H1 (cell line): ENCODE results near the gene ADPRHL1. TPM values are rescaled to one million over a fixed set of nuclear protein-coding genes. Genes with fewer than 3 reads are reported as not detected.

Source experiments
- CTCF ChIA-PET: fragments of 300-600 bp; sonication (Branson Sonifier 250); formaldehyde crosslinking; loops from one replicate; lab custom pipeline; 2021; ENCODE audit not compliant: partially characterized antibody; lab: Charles Lee
- POLR2A ChIA-PET: fragments of 300-600 bp; sonication (Branson Sonifier 250); formaldehyde crosslinking; loops from one replicate; lab custom pipeline; 2021; ENCODE audit warnings: inconsistent platforms; ENCODE audit not compliant: partially characterized antibody; lab: Charles Lee
- DNase-seq, 2 experiments: peaks; one replicate each; pipeline versions ENCODE4 v3.0.0 to v3.0.0-alpha.2; 2010 to 2022; ENCODE audit warnings: low spot score in 2 of 2, low read depth in 1 of 2, mixed read lengths in 1 of 2
- FAIRE-seq: peaks from 2 replicates; lab custom pipeline; 2011; peaks lifted over from hg19 to GRCh38; lab: Jason Lieb, UNC
- H2AFZ ChIP-seq: 2 replicates; pipeline ENCODE4 v1.8.1; 2012; ENCODE audit warnings: low read length, inconsistent platforms
- H2AK5ac ChIP-seq: 2 replicates; pipeline ENCODE4 v1.6.1; 2013; ENCODE audit warnings: low read depth, low read length
- H2BK120ac ChIP-seq: replicated peaks from 2 replicates; pipeline ENCODE3; 2013; ENCODE audit warnings: low read depth, low read length, inconsistent platforms
- H2BK12ac ChIP-seq: 2 replicates; pipeline ENCODE4 v1.6.1; 2013; ENCODE audit warnings: low read depth, low read length
- H2BK15ac ChIP-seq: 2 replicates; pipeline ENCODE4 v1.6.1; 2013; ENCODE audit warnings: low read length
- H2BK20ac ChIP-seq: 2 replicates; pipeline ENCODE4 v1.6.1; 2013; ENCODE audit warnings: low read length
- H2BK5ac ChIP-seq: 2 replicates; pipeline ENCODE4 v1.6.1; 2013; ENCODE audit warnings: low read depth, low read length
- H3K14ac ChIP-seq: 2 replicates; pipeline ENCODE4 v1.6.1; 2013; ENCODE audit warnings: inconsistent platforms; ENCODE audit not compliant: insufficient read length
- H3K18ac ChIP-seq: 2 replicates; pipeline ENCODE4 v1.6.1; 2013; ENCODE audit warnings: low read length; ENCODE audit errors: extremely low read depth
- H3K23ac ChIP-seq: 2 replicates; pipeline ENCODE4 v1.6.1; 2013; ENCODE audit warnings: inconsistent platforms; ENCODE audit not compliant: insufficient read length
- H3K23me2 ChIP-seq: 2 replicates; pipeline ENCODE4 v1.6.1; 2013; ENCODE audit warnings: low read depth, low read length
- H3K27ac ChIP-seq: 2 replicates; pipeline ENCODE4 v1.6.1; 2011; ENCODE audit warnings: low read depth, low read length, inconsistent platforms
- H3K27me3 ChIP-seq, 4 experiments: replicated peaks in 1 of 4; 1 replicate in 1 of 4; 2 replicates in 3 of 4; pipeline versions ENCODE4 v1.6.1 to v1.8.1; 2011 to 2013; ENCODE audit warnings: low read length in 3 of 4, mild to moderate bottlenecking in 3 of 4, inconsistent platforms in 2 of 4, mixed read lengths in 2 of 4, moderate library complexity in 1 of 4; ENCODE audit not compliant: control insufficient read depth in 3 of 4, insufficient read depth in 3 of 4; ENCODE audit errors: extremely low read depth in 1 of 4
- H3K36me3 ChIP-seq, 4 experiments: 2 replicates each; pipeline versions ENCODE4 v1.6.1 to v1.8.1; 2011 to 2013; ENCODE audit warnings: mild to moderate bottlenecking in 4 of 4, low read length in 3 of 4, moderate library complexity in 2 of 4, control low read depth in 1 of 4, inconsistent platforms in 1 of 4; ENCODE audit not compliant: insufficient read depth in 4 of 4, control insufficient read depth in 2 of 4
- H3K4ac ChIP-seq: replicated peaks from 2 replicates; pipeline ENCODE3; 2013; ENCODE audit warnings: low read length, low read depth, mixed read lengths, inconsistent platforms; ENCODE audit not compliant: insufficient read length
- H3K4me1 ChIP-seq, 4 experiments: replicated peaks in 1 of 4; 1 replicate in 1 of 4; 2 replicates in 3 of 4; pipeline versions ENCODE4 v1.6.1 to v1.8.1; 2011 to 2013; ENCODE audit warnings: low read length in 3 of 4, inconsistent platforms in 2 of 4, mixed read lengths in 1 of 4; ENCODE audit not compliant: insufficient read depth in 4 of 4, control insufficient read depth in 3 of 4
- H3K4me2 ChIP-seq, 2 experiments: 2 replicates each; pipeline versions ENCODE4 v1.6.1 to v1.8.1; 2011 to 2013; ENCODE audit warnings: low read depth in 2 of 2, low read length in 2 of 2, control low read depth in 1 of 2, inconsistent platforms in 1 of 2, mild to moderate bottlenecking in 1 of 2; ENCODE audit not compliant: insufficient read depth in 1 of 2
- H3K4me3 ChIP-seq, 4 experiments: fragments of 200-600, 300-600 bp in 1 of 4; sonication (generic), shearing (Covaris generic), sonication (Bioruptor Twin) in 1 of 4; 2 replicates each; pipeline versions ENCODE4 v1.5.1 to v1.8.1; 2011 to 2016; ENCODE audit warnings: low read length in 4 of 4, low read depth in 3 of 4, control low read depth in 2 of 4, inconsistent platforms in 2 of 4, mild to moderate bottlenecking in 2 of 4, mixed read lengths in 1 of 4, moderate library complexity in 1 of 4; ENCODE audit not compliant: insufficient read depth in 2 of 4; ENCODE audit errors: extremely low read depth in 1 of 4
- H3K56ac ChIP-seq: replicated peaks from 2 replicates; pipeline ENCODE3; 2013; ENCODE audit warnings: low read depth, mild to moderate bottlenecking, mixed read lengths, low read length, inconsistent platforms; ENCODE audit not compliant: insufficient read length
- H3K79me1 ChIP-seq: 2 replicates; pipeline ENCODE4 v1.6.1; 2013; ENCODE audit warnings: low read depth, low read length, control low read depth
- H3K79me2 ChIP-seq, 2 experiments: 2 replicates each; pipeline versions ENCODE4 v1.6.1 to v1.8.1; 2012 to 2013; ENCODE audit warnings: low read length in 2 of 2, mild to moderate bottlenecking in 2 of 2, inconsistent platforms in 1 of 2; ENCODE audit not compliant: insufficient read depth in 2 of 2, control insufficient read depth in 1 of 2
- H3K9ac ChIP-seq, 4 experiments: replicated peaks in 1 of 4; 1 replicate in 1 of 4; 2 replicates in 3 of 4; pipeline versions ENCODE4 v1.6.1 to v1.8.1; 2011 to 2013; ENCODE audit warnings: low read depth in 3 of 4, low read length in 3 of 4, control low read depth in 2 of 4, mild to moderate bottlenecking in 2 of 4, moderate library complexity in 2 of 4, inconsistent platforms in 1 of 4; ENCODE audit errors: extremely low read depth in 1 of 4
- H3K9me3 ChIP-seq, 2 experiments: 2 replicates each; pipeline versions ENCODE4 v1.6.1 to v1.8.1; 2012 to 2013; ENCODE audit warnings: mild to moderate bottlenecking in 2 of 2, moderate library complexity in 2 of 2, control low read depth in 1 of 2, inconsistent platforms in 1 of 2, low read depth in 1 of 2, low read length in 1 of 2, mixed read lengths in 1 of 2; ENCODE audit not compliant: insufficient read depth in 2 of 2
- H4K20me1 ChIP-seq, 2 experiments: replicated peaks in 1 of 2; 2 replicates each; pipeline versions ENCODE3 to v1.8.1; 2011 to 2013; ENCODE audit warnings: inconsistent platforms in 2 of 2, low read length in 2 of 2, mild to moderate bottlenecking in 1 of 2; ENCODE audit not compliant: insufficient read depth in 2 of 2, control insufficient read depth in 1 of 2
- H4K5ac ChIP-seq: 2 replicates; pipeline ENCODE4 v1.6.1; 2013; ENCODE audit warnings: low read length, low read depth, mixed read lengths, inconsistent platforms; ENCODE audit not compliant: insufficient read length
- H4K8ac ChIP-seq: 2 replicates; pipeline ENCODE4 v1.8.0; 2013; ENCODE audit warnings: mild to moderate bottlenecking, moderate library complexity, low read length, inconsistent platforms; ENCODE audit not compliant: insufficient read depth; ENCODE audit errors: extremely low read depth
- H4K91ac ChIP-seq: replicated peaks from 2 replicates; pipeline ENCODE3; 2013; ENCODE audit warnings: low read length, mixed read lengths, inconsistent platforms; ENCODE audit not compliant: insufficient read length
- CEBPB ChIP-seq: IDR thresholded peaks from 2 replicates; pipeline ENCODE4 v1.6.1; 2012; ENCODE audit warnings: low read depth, low read length
- JUN ChIP-seq: IDR thresholded peaks from 2 replicates; pipeline ENCODE4 v1.6.1; 2011; ENCODE audit warnings: low read depth, mild to moderate bottlenecking, improper control_type of control experiment, low read length
- RBBP5 ChIP-seq: IDR thresholded peaks from 2 replicates; pipeline ENCODE4 v1.7.1; 2012; ENCODE audit warnings: low read depth, mild to moderate bottlenecking, inconsistent platforms, low read length, moderate library complexity, borderline replicate concordance
- WGBS, 2 experiments: shearing (Covaris generic) in 1 of 2; methylation state at CpG; one replicate each; pipeline versions ENCODE4 v1.1.6 to v1.1.7; 2013 to 2015; ENCODE audit warnings: low lambda C conversion rate in 2 of 2, mixed read lengths in 2 of 2, inconsistent platforms in 1 of 2, low coverage in 1 of 2, missing lambda C conversion rate in 1 of 2; ENCODE audit not compliant: insufficient replicate concordance in 2 of 2, insufficient coverage in 1 of 2, insufficient read length in 1 of 2; ENCODE audit errors: extremely low coverage in 1 of 2, missing lambda C conversion rate in 1 of 2; 5-methylcytosine and 5-hydroxymethylcytosine counted together
- polyA plus RNA-seq, 7 experiments: library from polyadenylated mRNA; depleted of rRNA in 3 of 7; stranded (reverse) in 5 of 7; unstranded in 2 of 7; fragments of >200 nt in 5 of 7; fragments of 200-250 nt in 2 of 7; gene quantifications; 1 replicate in 5 of 7; 2 replicates in 1 of 7; 4 replicates in 1 of 7; pipeline versions ENCODE4 v1.2.1 to v1.2.3, GENCODE V29; 2011 to 2013; ENCODE audit warnings: missing spikeins in 2 of 7, mixed read lengths in 2 of 7
- total RNA-seq: library from RNA; stranded (reverse); fragmentation: NEBNext Ultra II Directional; extraction: Animal tissue kit (Norgen Biotek cat#: 25700); gene quantifications from 2 replicates; pipeline ENCODE4 v1.2.1, GENCODE V29; 2021

The ADPRHL1 gene
- total and polyA plus RNA-seq, 2 of the 8 experiments (the other 6 are each of a cell fraction or from before 2014, with no cell fraction given) = 0.74 to 1.7 TPM

DNA sequence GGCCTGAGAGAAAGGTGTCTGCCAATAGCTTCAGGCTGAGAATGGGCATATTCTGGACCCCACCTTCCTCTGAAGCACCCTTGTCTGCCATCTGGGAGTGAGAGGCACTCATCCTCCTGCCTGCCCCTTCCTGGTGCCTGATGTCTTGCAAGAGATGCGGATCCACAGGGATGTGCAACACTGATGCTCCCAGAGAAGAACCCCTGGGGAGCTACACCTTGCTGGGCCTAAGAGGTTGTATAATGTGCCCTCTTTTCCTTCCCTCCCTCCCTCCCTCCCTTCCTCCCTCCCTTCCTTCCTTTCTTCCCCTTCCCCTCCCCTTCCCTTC, 34.6 kb downstream of the ADPRHL1 start:
- no peaks in the 10 kb centered on the region for H3K79me2 ChIP-seq
- ChIA-PET CTCF (interaction anchor here (1.8 to 2.5 kb wide), 2 partner anchors 11 to 32 kb away, joined by 6 to 9 read pairs; no protein-coding TSS in a partner anchor), POLR2A (no interaction called here)
- H2BK20ac ChIP-seq = no peak overlapping the region
- H4K5ac ChIP-seq = no peak overlapping the region
- no peak overlapping the region for H3K14ac ChIP-seq
- H3K4me3 ChIP-seq = no peak overlapping the region
- DNase-seq = no peak
- H4K8ac ChIP-seq = no peak overlapping the region
- H3K79me1 ChIP-seq = no peaks in the 10 kb centered on the region
- H3K23ac ChIP-seq = no peak overlapping the region
- H4K91ac ChIP-seq = no peak overlapping the region
- H3K9ac ChIP-seq = no peak overlapping the region
- H3K27ac ChIP-seq = no peak overlapping the region
- no peak overlapping the region for H3K18ac ChIP-seq
- H3K4me2 ChIP-seq = no peak overlapping the region
- peaks cover 0 to 1% of the 10 kb centered on the region in 2 experiments for H4K20me1 ChIP-seq
- 0 out of 2 replicates have a peak overlapping the region, but pooled peaks have one; percentile 3 for H2BK12ac ChIP-seq
- H3K9me3 ChIP-seq = no peaks in the 10 kb centered on the region
- no peak overlapping the region for H3K4ac ChIP-seq
- H3K23me2 ChIP-seq = no peaks in the 10 kb centered on the region
- no peak overlapping the region for H3K56ac ChIP-seq
- no peak overlapping the region for H2BK15ac ChIP-seq
- peaks cover 0 to 6% (median 1%) of the 10 kb centered on the region in 4 experiments; a peak in 2 of 7 replicates for H3K4me1 ChIP-seq
- no peak overlapping the region for H2BK120ac ChIP-seq
- H3K36me3 ChIP-seq = no peaks in the 10 kb centered on the region
- H2AFZ ChIP-seq = no peak overlapping the region
- WGBS, 2 experiments = 83% methylated on average over 1 of the region's 1 CpG; no CpG with 5 or more reads in 1 of the 2 experiments
- no peak overlapping the region for H2AK5ac ChIP-seq
- H3K27me3 ChIP-seq = no peaks in the 10 kb centered on the region
- no peak for FAIRE-seq
- no peak overlapping the region for H2BK5ac ChIP-seq
- TF ChIP-seq RBBP5 (no peak), CEBPB (no peak), JUN (no peak)
